Aorta (tissue), 5 donors: ENCODE measurements around the gene MYO1H. TPM values are rescaled to one million over a fixed set of nuclear protein-coding genes. Genes with fewer than 3 reads are reported as not detected.

Source experiments
- ATAC-seq: fragments of 200-7000 bp; cut with Tn5 transposase; one replicate; pipeline ENCODE4 v1.9.1; 2022; ENCODE audit warnings: moderate library complexity; ENCODE audit not compliant: low FRiP score
- DNase-seq, 2 donors: peaks; one replicate each; pipeline ENCODE4 v3.0.0-alpha.2; 2020
- H3K27ac ChIP-seq, 2 donors: one replicate each; pipeline ENCODE4 v1.5.1; 2013; ENCODE audit warnings: low read length in 2 of 2, mild to moderate bottlenecking in 2 of 2, moderate library complexity in 2 of 2, control low read depth in 1 of 2, inconsistent platforms in 1 of 2, low read depth in 1 of 2
- H3K27me3 ChIP-seq, 2 donors: one replicate each; pipeline ENCODE4 v1.6.1; 2013; ENCODE audit warnings: control low read depth in 1 of 2, low read length in 1 of 2, mild to moderate bottlenecking in 1 of 2, moderate library complexity in 1 of 2; ENCODE audit not compliant: insufficient read depth in 2 of 2, control insufficient read depth in 1 of 2
- H3K36me3 ChIP-seq, 2 donors: one replicate each; pipeline ENCODE4 v1.6.1; 2013; ENCODE audit warnings: control low read depth in 1 of 2, low read length in 1 of 2, mild to moderate bottlenecking in 1 of 2; ENCODE audit not compliant: insufficient read depth in 2 of 2, control insufficient read depth in 1 of 2
- H3K4me1 ChIP-seq, 2 donors: one replicate each; pipeline ENCODE4 v1.6.1; 2013; ENCODE audit warnings: low read length in 2 of 2, control low read depth in 1 of 2, mild to moderate bottlenecking in 1 of 2, moderate library complexity in 1 of 2; ENCODE audit not compliant: insufficient read depth in 2 of 2, control insufficient read depth in 1 of 2
- H3K4me3 ChIP-seq, 2 donors: one replicate each; pipeline ENCODE4 v1.5.1; 2013; ENCODE audit warnings: low read length in 2 of 2, control low read depth in 1 of 2, mild to moderate bottlenecking in 1 of 2
- H3K9me3 ChIP-seq: one replicate; pipeline ENCODE4 v1.6.1; 2013; ENCODE audit warnings: mild to moderate bottlenecking, low read length; ENCODE audit not compliant: control insufficient read depth
- WGBS, 2 donors: extraction: QIAGEN DNeasy Blood & Tissue Kit; methylation state at CpG; one replicate each; pipeline ENCODE4 v1.1.7; 2013; 5-methylcytosine and 5-hydroxymethylcytosine counted together
- intact Hi-C, 2 donors: fragments of 100-400 bp; cut with DNase I; formaldehyde crosslinking; loops; one replicate each; pipeline versions ENCODE4 v1.14.2 to v1.15.0; 2022
- polyA plus RNA-seq, 2 donors: library from polyadenylated mRNA; stranded (reverse); fragments of 200-250 nt; gene quantifications; one replicate each; pipeline ENCODE4 v1.2.3, GENCODE V29; 2013
- total RNA-seq, 2 donors: library from RNA; stranded (reverse); fragmentation: NEBNext Ultra II Directional; extraction: Animal tissue kit (Norgen Biotek cat#: 25700); gene quantifications; one replicate each; pipeline ENCODE4 v1.2.1, GENCODE V29; 2021
- donor health status: healthy with polysubstance abuse.
- donor health status: Bipolar disorder and iron deficiency.
- donor health status: DM: no; HTN: no; CAD: no.
- donor health status: DM: no; HTN: no; CAD: no.
- donor health status: DM: yes; HTN: yes; CAD: no.

MYO1H gene
- total and polyA plus RNA-seq, 4 donors: not detected

DNA sequence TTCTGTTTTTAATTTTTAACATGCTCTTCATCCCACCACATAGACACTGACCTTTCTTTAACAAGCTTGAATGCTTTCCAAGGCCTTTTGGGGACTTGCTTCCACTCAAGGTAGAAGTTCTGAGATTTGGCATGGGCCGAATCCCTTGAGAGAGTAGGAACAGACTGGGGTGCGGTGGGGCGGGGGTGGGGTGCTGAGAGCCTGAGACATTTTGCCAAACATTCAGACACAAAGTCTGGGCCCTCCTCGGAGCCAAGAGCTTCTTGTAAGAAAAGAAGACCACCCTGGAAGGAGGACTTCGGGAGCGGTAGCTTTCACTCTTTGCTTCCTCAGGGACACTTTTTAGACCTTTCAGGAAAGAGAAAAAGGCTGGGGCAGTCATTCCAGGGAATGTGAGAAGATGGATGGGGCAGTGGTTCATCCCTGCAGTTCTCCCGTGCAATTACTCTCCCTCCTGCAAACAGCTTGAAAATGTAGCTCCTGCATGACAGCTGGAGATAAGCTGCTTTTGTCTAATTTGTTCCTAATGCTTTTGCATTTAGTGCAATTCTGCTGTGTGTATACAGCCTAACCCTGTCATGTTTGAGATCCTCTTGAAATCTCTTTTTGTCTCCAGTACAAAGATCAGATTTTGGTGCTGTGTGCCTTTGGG lies 16.3 kb upstream of the MYO1H start:
- intact Hi-C loops: no loop called here

GRCh38 chr12:109334887-109335286 lies 12.8 kb upstream of the MYO1H start:
- Histone ChIP-seq H3K36me3 (no peaks in the 10 kb centered on the region), H3K9me3 (no peaks in the 10 kb centered on the region), H3K27ac (no peak overlapping the region), H3K4me3 (no peak overlapping the region), H3K27me3 (no peaks in the 10 kb centered on the region), H3K4me1 (no peaks in the 10 kb centered on the region)
- ATAC-seq: no peak
- DNase-seq: no peak
- 94 to 97% methylated on average over 2 of the region's 2 CpGs for WGBS, 2 donors
- intact Hi-C loops: no loop called here

More for the DNA sequence above, 16.3 kb upstream of the MYO1H start:
- H3K4me1 ChIP-seq: no peaks in the 10 kb centered on the region
- H3K27me3 ChIP-seq: no peaks in the 10 kb centered on the region
- DNase-seq (no peak), ATAC-seq (no peak)
- no peaks in the 10 kb centered on the region for H3K36me3 ChIP-seq
- no peak overlapping the region for H3K27ac ChIP-seq
- WGBS, 2 donors: 20 to 31% methylated on average over 7 of the region's 7 CpGs
- no peaks in the 10 kb centered on the region for H3K9me3 ChIP-seq
- H3K4me3 ChIP-seq: no peak overlapping the region

- H3K27me3 ChIP-seq: no peaks in the 10 kb centered on the region
- WGBS, 2 donors: 67 to 88% methylated on average over 1 of the region's 1 CpG
These were observed 11.1 kb upstream of the MYO1H start for GRCh38 chr12:109336593-109336992.

GRCh38 chr12:109343677-109344076 lies 4.0 kb upstream of the MYO1H start:
- no peak overlapping the region for H3K27ac ChIP-seq
- no peaks in the 10 kb centered on the region for H3K36me3 ChIP-seq
- WGBS, 2 donors: 60 to 64% methylated on average over 2 of the region's 2 CpGs
- H3K27me3 ChIP-seq: no peaks in the 10 kb centered on the region
- DNase-seq: no peak
- H3K4me1 ChIP-seq: no peaks in the 10 kb centered on the region
- no peaks in the 10 kb centered on the region for H3K9me3 ChIP-seq
- intact Hi-C loops: no loop called here
- ATAC-seq: no peak
- no peak overlapping the region for H3K4me3 ChIP-seq

More at GRCh38 chr12:109336593-109336992, 11.1 kb upstream of the MYO1H start:
- no peak overlapping the region for H3K4me3 ChIP-seq
- no peaks in the 10 kb centered on the region for H3K36me3 ChIP-seq
- no peak for DNase-seq
- H3K9me3 ChIP-seq: no peaks in the 10 kb centered on the region
- no peaks in the 10 kb centered on the region for H3K4me1 ChIP-seq
- ATAC-seq: no peak
- intact Hi-C loops: no loop called here
- no peak overlapping the region for H3K27ac ChIP-seq

DNA sequence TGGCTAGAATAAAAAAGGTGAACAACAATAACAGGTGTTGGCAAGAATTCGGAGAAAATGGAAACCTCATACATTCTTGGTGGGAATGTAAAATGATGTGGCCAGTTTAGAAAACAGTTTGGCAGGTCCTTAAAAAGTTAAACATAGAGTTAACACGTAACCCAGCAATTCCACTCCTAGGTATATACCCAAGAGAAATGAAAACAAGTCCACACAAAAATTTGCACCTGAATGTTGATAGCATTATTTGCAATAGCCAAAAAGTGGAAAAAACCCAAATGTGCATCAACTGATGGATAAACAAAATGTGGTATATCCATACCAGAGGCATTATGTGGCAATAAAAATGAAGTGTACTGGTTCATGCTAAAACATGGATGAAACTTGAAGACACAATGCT lies 2.3 kb upstream of the MYO1H start:
- WGBS, 2 donors: 82% methylated on average over 2 of the region's 2 CpGs
- H3K36me3 ChIP-seq: no peaks in the 10 kb centered on the region
- no peaks in the 10 kb centered on the region for H3K27me3 ChIP-seq
- H3K4me1 ChIP-seq: no peaks in the 10 kb centered on the region
- H3K4me3 ChIP-seq: no peak overlapping the region
- intact Hi-C loops: no loop called here
- DNase-seq (no peak), ATAC-seq (no peak)
- no peaks in the 10 kb centered on the region for H3K9me3 ChIP-seq
- H3K27ac ChIP-seq: no peak overlapping the region

- Histone ChIP-seq H3K9me3 (no peaks in the 10 kb centered on the region), H3K4me1 (no peaks in the 10 kb centered on the region), H3K36me3 (no peaks in the 10 kb centered on the region), H3K27ac (no peak overlapping the region), H3K4me3 (no peak overlapping the region), H3K27me3 (no peaks in the 10 kb centered on the region)
- WGBS, 2 donors: 85 to 86% methylated on average over 3 of the region's 3 CpGs
- DNase-seq (no peak), ATAC-seq (no peak)
- intact Hi-C loops: no loop called here
These were observed 780 bp upstream of the MYO1H start for GRCh38 chr12:109346920-109347319.

DNA sequence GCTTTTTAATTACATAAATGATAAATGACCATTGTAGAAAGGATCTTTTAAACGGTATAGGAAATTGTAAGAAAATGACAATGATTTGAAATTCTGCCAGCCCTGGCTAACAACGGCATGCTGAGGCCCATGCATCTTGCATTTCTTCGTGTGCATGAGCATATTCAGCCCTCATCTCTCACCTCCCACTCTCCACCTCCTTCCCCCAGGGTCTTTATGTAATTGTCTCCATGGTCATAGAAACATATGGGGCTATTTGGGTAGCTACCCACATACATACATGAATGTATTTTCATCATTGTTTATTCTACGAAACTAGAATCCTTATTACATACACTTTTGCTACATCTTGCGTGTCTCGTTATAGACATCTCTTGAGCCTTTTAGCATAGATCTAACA lies 4.5 kb downstream of the MYO1H start:
- no peaks in the 10 kb centered on the region for H3K4me1 ChIP-seq
- H3K36me3 ChIP-seq: no peaks in the 10 kb centered on the region
- intact Hi-C loops: no loop called here
- DNase-seq (no peak), ATAC-seq (no peak)
- WGBS, 2 donors: 61 to 63% methylated on average over 6 of the region's 6 CpGs
- H3K27me3 ChIP-seq: no peaks in the 10 kb centered on the region
- H3K4me3 ChIP-seq: no peak overlapping the region
- H3K27ac ChIP-seq: no peak overlapping the region
- no peaks in the 10 kb centered on the region for H3K9me3 ChIP-seq

GRCh38 chr12:109356577-109356976 lies 8.9 kb downstream of the MYO1H start:
- Histone ChIP-seq H3K27ac (no peak overlapping the region), H3K4me3 (no peak overlapping the region), H3K4me1 (no peaks in the 10 kb centered on the region), H3K9me3 (no peaks in the 10 kb centered on the region), H3K27me3 (no peaks in the 10 kb centered on the region), H3K36me3 (no peaks in the 10 kb centered on the region)
- 65 to 74% methylated on average over 3 of the region's 3 CpGs for WGBS, 2 donors
- ATAC-seq: no peak
- intact Hi-C loops: no loop called here
- DNase-seq: no peak

DNA sequence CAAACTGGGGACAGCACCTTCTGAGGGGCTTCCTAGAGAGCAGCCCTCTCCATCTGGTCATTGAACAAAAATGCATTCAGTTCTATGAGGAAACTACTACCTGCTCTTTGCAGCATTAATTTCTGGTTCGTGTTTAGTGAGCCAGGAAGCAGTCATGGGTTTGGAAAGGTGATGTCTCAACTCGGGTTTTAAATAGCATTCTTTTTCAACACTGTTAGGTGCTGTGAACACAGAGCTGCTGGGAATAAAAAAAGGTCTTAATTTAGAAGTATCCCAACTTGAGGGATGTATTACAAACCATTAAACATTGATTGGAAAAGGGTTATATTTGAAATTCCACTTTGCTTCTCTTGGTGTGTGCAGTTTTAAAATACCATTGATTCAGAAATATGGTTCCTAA lies 9.3 kb downstream of the MYO1H start:
- Histone ChIP-seq H3K36me3 (no peaks in the 10 kb centered on the region), H3K9me3 (no peaks in the 10 kb centered on the region), H3K4me3 (no peak overlapping the region), H3K4me1 (no peaks in the 10 kb centered on the region), H3K27ac (no peak overlapping the region), H3K27me3 (no peaks in the 10 kb centered on the region)
- DNase-seq (no peak), ATAC-seq (no peak)
- WGBS, 2 donors: 25 to 29% methylated on average over 2 of the region's 2 CpGs
- intact Hi-C loops: no loop called here
